Neural progenitor cell (in vitro differentiated cells): ENCODE data around the gene PRTFDC1.
A peak's percentile ranks its signal among the peaks of the same experiment; 100 is the strongest.

ENCODE experiments used
- CTCF ChIP-seq: fragments of 200-600 bp; sonication (generic); IDR thresholded peaks from 2 replicates; pipeline ENCODE4 v1.5.1; 2017; ENCODE audit warnings: antibody characterized with exemption, mild to moderate bottlenecking
- EZH2 ChIP-seq: fragments of 200-600 bp; sonication (generic); IDR thresholded peaks from 2 replicates; pipeline ENCODE4 v1.6.1; 2017; ENCODE audit warnings: antibody characterized with exemption, mild to moderate bottlenecking, moderate library complexity
- EZH2phosphoT487 ChIP-seq: fragments of 200-600 bp; sonication (generic); IDR thresholded peaks from 2 replicates; pipeline ENCODE4 v1.6.1; 2017; ENCODE audit warnings: antibody characterized with exemption

- TF ChIP-seq CTCF (peak; percentile 58), EZH2 (no peak), EZH2phosphoT487 (no peak)
Measured at GRCh38 chr10:24952707-24953645, 570 bp upstream of the PRTFDC1 start.
